Astrocyte of the spinal cord (primary cell): ENCODE data around the gene CCDC74A.
"Not testable (repeated sequence)": the region's sequence is repeated elsewhere in the genome, so short reads cannot be mapped to it uniquely, and the experiment has no call there.

Source experiments
- DNase-seq: peaks from one replicate; pipeline ENCODE4 v3.0.0; 2011; ENCODE audit warnings: low read depth, low spot score
- H3K4me3 ChIP-seq: 2 replicates; pipeline ENCODE4 v1.5.1; 2011; ENCODE audit warnings: low read depth, mild to moderate bottlenecking, low read length, moderate library complexity
- in situ Hi-C: cut with HindIII; loops from 2 replicates; pipeline ENCODE4 v1.10.0; 2017; ENCODE audit warnings: low sequenced_read_pairs
- TF ChIP-seq, protein P1 (sequence below): IDR thresholded peaks from 2 replicates; pipeline ENCODE4 v1.5.1; 2012; ENCODE audit warnings: low read depth, mild to moderate bottlenecking, low read length, inconsistent platforms

The CCDC74A gene

DNA sequence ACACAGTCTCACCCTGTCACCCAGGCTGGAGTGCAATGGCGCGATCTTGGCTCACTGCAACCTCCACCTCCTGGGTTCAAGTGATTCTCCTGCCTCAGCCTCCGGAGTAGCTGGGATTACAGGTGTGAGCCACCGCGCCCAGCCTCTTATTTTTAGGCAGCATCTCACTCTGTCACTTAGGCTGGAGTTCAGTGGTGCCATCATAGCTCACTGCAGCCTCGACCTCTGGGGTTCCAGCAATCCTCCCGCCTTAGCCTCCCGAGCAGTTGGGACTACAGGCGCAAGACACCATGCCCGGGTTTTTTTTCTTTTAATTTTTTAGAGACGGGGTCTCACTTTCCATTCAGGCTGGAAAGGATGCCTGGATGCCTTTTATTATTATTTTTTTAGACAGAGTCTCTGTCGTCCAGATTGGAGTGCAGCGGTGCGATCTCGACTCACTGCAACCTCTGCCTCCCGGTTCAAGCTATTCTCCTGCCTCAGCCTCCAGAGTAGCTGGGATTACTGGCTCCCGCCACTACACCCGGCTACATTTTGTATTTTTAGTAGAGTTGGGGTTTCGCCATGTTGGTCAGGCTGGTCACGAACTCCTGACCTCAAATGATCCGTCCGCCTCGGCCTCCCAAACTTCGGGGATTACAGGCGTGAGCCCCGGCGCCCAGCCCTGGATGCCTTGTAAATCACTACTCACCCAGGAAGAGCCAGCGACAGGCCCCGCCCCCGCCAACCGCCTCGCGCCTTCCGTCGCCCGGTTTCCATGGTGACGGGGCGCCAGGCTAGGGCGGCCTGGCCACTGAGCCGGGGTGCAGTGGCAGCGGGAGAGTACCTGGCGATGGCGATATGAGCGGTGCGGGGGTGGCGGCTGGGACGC lies at the start of gene CCDC74A:
CCDC74A (plus strand) TSS at position 758 of the 871 bp plus-strand sequence; CDS start at position 841, 83 bp downstream.
- in situ Hi-C loops = not testable (repeated sequence)
- DNase-seq = peak; percentile 41

DNA sequence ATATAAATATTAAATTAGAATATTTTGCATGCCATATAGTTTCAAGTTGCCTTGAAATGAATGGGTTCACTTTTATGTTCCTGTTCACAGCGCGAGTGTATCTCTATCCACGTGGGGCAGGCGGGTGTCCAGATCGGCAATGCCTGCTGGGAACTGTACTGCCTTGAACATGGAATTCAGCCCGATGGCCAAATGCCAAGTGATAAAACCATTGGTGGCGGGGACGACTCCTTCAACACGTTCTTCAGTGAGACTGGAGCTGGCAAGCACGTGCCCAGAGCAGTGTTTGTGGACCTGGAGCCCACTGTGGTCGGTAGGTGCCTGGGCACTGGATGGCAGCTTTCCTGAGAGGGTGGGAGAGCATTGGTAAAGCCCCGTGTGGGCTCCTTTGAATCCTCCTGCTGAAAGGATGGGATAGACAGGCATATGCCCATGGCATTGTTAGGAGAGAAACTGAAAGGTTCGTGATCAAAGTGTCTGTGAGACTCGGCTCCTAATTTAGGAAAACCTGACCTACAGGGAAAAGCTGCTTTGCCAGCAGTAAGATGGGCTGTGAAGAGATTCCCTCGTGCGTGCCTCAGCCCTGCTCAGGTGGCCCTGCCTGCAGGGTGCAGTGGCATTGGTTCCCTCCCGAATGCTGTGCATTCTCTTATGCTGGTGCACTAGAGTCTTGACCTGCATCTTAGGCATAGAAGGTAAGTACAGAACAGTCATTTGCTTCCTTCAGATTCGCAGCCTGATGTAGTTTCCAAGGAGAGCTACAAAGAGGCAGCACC lies 49.4 kb upstream of the CCDC74A start:
- in situ Hi-C loops, DNase-seq, H3K4me3 ChIP-seq: not testable (repeated sequence)

More for the DNA sequence above, at the start of gene CCDC74A:
- peak within 1 kb of the TSS; percentile 35 for H3K4me3 ChIP-seq

DNA sequence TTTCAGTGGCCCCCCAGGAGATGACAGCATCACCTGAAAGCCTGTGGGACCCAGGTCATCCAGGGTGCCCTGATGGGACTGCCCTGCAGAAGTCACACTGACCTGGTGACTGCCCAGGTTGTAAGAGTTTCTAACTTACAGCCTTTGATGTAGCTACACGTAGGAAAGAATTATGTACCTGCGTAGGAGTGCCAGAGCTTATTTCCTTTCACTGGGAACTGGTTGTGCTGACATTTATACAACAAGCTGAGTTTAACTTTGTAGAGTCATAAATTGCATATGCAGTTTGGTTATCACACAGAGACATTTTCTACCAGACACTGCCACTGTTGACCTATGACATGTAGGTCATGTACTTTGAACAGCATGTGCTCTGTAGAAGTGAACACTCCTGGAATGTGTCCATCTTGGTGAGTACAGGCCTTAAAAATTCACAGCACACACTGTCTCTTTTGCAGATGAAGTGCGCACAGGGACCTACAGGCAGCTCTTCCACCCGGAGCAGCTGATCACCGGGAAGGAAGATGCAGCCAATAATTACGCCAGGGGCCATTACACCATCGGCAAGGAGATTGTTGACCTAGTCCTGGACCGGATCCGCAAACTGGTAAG lies 48.7 kb upstream of the CCDC74A start:
- in situ Hi-C loops, DNase-seq, H3K4me3 ChIP-seq: not testable (repeated sequence)

DNA sequence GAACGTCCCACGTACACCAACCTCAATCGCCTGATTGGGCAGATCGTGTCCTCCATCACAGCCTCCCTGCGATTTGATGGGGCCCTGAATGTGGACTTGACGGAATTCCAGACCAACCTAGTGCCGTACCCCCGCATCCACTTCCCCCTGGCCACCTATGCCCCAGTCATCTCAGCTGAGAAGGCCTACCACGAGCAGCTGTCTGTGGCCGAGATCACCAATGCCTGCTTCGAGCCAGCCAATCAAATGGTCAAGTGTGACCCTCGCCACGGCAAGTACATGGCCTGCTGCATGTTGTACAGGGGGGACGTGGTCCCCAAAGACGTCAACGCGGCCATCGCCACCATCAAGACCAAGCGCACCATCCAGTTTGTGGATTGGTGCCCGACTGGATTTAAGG lies 47.3 kb upstream of the CCDC74A start:
- DNase-seq, H3K4me3 ChIP-seq, in situ Hi-C loops: not testable (repeated sequence)

DNA sequence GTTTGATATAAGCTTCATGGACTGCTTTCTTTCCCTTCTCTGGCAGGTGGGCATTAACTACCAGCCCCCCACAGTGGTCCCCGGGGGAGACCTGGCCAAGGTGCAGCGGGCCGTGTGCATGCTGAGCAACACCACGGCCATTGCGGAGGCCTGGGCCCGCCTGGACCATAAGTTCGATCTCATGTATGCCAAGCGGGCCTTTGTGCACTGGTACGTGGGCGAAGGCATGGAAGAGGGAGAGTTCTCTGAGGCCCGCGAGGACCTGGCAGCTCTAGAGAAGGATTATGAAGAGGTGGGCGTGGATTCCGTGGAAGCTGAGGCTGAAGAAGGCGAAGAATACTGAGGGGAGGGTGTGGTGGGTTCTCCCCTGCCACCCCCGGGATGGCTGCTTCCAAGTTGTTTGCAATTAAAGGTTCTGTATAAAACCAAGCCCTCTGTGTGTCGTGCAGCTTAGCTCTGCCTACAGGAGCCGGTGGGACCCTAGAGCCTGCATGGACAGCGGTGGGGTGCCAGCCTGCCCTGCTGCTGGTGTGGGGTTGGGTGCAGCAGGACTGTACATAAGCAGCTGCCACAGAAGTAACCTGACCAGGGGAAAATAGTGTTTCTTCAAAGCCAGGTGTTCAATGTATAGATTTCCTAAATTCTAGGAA lies 45.1 kb upstream of the CCDC74A start:
- H3K4me3 ChIP-seq, in situ Hi-C loops, DNase-seq: not testable (repeated sequence)

DNA sequence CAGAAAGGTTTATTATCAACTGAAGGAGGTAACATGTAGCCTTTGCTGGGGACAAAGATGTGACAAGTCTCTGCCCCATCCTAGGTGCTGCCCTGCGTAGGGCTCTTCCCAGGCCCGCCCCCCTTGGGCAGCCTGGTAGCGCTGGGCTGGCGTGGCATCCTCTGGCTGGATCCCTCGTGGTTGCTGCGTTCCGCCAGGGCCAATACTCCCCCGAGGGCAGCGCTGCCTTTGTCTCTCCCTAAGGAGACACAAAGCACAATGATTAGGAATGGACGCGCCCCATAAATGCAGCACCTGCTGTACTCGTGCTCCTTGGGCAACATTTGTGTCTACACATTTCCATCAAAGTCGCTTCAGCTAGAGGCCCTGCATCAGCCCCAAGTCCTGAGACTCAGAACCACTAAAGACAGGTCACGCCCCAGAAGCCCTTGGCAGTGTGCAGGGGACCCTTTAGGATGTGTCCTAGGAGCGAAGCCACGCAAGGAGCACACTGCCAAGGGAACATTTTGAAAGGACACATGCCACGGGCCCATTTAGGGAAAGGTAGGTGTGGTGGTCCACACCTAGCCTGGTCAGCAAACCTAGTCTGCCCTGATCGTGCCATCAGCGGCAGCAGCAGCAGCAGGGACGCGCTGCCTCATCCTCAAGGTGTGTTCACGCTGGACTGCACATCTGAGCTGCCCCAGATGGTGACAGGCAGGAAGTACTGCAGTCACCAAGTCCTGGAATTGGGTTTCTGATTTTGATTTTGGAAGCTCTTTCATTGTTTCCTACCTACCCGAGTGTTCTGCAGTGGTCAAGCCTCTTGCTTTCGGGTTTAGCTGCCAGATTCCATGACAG lies 43.5 kb upstream of the CCDC74A start:
- H3K4me3 ChIP-seq, in situ Hi-C loops, DNase-seq: not testable (repeated sequence)

DNA sequence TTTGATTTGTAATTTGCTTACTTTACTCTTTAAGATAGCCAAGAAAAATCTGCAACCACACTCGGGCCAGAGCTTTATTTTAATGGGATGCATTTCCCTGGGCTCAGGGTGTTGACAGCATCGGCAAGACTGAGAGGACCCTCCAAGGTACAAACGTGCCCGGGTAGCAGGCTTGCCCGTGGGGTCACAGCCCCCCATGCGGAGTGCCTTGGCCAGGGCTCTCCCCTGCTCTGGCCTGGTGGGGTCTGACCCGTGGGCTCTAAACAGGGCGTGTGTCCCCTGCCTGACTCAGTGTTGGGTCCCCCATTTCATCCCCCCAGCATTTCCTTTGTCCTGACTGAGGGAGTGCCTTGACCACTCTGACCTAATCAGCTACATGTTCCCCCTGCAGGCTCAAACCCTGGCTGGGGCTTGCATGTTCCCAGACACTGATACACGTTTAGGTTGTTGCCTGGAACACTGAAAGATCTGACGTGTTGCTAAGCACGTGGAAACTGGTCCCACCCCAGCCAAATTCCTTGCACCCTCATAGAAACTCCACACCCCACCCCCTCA lies 42.7 kb upstream of the CCDC74A start:
- H3K4me3 ChIP-seq, DNase-seq, in situ Hi-C loops: not testable (repeated sequence)

DNA sequence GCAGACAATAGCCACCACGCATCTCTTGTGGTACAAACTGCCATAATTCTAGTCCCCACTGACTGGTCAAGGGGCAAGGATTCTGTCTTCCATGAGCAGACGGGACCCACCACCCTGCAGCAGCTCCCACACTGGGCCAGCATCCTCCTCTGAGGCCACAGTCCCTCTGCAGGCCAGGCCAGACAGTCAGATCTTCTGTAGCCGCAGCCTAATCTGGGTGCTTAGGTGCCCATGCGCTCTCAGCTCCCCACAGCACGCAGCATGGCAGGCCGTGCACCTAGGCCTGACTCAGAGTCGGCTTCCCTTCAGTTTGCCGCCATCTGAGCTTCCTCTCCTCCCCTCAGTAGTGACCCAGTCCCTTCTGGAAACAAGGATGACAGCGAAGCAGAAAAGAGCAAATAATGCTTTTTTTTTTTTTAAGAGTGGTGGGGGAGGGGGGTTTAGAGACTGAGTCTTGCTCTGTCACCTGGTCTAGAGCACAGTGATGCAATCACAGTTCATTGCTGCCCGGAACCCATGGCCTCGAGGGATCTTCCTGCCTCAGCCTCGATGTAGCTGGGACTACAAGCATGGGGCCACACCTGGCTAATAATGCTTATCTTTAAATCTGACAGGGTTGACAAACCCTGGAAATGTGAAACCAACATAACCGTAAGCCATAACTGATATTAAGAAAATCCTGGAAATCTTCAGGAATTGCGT lies 41.3 kb upstream of the CCDC74A start:
- DNase-seq, in situ Hi-C loops, H3K4me3 ChIP-seq: not testable (repeated sequence)

DNA sequence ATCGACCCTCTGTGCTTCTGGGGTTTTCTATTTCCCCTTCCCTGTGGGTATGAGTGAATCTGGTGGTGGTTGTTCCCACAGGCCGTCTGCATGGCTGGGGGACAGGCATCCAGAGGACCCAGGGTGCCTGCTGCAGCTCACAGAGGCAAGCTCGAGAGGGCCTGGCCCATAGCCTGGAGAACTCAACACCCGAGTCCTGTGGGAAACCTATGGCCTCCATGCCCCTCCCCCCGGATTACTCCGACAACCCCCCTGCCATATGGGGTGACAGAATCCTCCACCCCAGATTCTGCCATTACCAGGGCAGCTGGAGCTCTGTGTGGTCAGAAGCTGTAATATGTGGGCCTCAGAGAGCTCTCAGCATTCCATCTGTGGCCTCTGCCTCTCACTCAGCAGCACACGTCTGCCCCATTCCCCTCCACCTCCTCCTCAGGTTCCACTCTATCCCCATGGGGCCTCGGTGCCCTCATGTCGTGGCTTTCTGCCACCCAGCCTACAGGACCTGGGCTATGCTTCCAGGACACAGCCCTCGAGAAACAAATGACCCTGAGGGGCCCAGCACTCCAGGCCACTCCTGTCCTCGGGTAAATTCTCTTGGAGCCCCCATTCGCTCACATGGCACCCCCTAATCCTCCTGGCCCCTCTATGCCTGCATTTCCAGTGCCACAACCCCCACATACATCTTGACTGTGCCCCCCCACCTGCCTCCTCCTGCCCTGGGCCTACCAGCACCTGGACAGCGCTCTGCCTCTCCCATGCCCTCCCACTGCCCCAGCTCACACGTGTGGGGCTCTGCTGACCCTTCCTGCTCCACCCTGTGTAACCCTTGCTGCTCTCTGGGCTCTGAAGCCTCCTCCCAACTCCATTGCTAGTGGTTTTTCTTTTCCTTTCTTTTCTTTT lies 39.1 kb upstream of the CCDC74A start:
- no peak for DNase-seq

DNA sequence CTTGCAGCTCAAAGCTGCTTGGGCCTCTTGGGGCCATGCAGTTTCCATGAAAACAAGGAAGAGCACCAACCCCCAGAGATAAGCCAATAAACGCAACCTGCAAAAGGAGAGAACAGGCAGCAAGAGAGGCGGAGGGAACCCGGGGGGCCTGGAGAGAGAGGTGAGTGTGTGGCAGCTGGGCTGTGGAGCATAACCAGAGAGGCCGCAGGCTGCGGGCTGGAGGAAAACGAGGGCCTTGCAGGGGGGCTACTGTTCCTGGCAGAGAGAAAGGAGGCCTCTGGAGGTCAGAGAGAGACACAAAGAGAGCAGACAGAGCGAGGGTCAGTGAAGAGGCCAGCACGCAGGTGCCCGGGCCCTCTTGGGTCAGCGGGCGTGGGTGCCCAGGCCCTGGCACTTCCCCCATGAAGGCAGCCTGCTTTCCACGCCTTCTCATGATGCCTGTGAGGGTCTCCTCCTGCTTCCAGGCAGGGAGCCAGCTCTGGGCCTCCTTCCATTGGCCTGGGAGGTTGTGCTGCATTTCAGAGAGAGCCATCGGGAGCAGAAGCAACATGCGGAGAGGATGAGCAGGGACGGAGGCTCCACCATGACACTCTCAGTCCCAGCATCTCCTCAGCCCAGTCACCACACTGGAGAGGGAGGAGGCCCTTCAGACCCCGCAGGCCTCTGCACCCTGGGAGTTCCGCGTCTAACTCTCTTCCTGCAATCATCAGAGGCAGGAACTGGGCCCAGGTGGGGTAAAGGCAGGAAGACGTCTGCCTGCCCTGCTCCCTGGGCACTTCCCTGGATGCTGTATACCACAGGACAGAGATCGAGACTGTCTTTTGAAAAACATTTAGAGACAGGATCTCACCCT lies 36.8 kb upstream of the CCDC74A start:
- in situ Hi-C loops = not testable (repeated sequence)
- peak; percentile 38 for DNase-seq
- peak overlapping the region; percentile 48 for H3K4me3 ChIP-seq

More for the DNA sequence above, 39.1 kb upstream of the CCDC74A start:
- TF ChIP-seq, protein P1, sequence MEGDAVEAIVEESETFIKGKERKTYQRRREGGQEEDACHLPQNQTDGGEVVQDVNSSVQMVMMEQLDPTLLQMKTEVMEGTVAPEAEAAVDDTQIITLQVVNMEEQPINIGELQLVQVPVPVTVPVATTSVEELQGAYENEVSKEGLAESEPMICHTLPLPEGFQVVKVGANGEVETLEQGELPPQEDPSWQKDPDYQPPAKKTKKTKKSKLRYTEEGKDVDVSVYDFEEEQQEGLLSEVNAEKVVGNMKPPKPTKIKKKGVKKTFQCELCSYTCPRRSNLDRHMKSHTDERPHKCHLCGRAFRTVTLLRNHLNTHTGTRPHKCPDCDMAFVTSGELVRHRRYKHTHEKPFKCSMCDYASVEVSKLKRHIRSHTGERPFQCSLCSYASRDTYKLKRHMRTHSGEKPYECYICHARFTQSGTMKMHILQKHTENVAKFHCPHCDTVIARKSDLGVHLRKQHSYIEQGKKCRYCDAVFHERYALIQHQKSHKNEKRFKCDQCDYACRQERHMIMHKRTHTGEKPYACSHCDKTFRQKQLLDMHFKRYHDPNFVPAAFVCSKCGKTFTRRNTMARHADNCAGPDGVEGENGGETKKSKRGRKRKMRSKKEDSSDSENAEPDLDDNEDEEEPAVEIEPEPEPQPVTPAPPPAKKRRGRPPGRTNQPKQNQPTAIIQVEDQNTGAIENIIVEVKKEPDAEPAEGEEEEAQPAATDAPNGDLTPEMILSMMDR = no peak
- no peak overlapping the region for H3K4me3 ChIP-seq
- in situ Hi-C loops = no loop called here

DNA sequence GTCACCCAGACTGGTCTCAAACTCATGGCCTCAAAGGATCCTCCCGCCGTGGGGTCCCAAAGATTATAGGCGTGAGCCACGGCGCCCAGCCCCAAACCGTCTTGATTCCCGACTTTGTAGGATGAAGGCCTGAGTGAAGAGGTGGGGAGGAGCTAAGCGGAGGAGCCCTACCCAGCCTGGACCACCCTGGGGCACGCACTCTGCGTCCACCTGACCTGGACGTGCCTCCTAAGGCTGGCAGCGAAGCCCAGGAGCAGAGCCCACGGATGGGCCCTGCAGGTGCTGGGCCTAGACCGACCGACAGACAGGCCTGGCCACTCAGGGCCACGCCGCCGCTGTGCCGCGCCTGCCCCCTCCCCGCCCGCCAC lies 36.2 kb upstream of the CCDC74A start:
- in situ Hi-C loops, DNase-seq: not testable (repeated sequence)
- peak overlapping the region; percentile 48 for H3K4me3 ChIP-seq

DNA sequence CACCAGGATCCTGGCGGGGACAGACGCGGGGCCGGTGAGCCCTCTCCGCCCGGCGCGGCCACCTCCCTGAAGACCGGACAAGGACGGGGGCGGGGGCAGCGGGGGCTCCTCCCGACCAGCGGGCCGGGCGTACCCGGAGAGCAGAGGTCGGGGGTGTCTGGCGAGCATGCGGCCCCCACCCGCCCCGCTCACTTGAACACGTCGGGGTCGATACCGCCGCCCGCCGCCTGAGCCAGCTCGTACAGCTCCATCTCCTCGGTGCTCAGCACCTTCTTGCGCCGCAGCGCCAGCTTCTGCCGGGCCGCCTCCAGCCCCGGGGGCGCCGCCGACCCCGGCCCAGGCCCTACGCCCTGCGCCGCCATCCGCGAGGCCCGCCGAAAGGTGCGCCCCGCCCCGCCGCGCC lies 35.7 kb upstream of the CCDC74A start, which contains the start of gene MZT2A:
MZT2A (minus strand) TSS at position 383 of the 403 bp plus-strand sequence; CDS start at position 362, 21 bp downstream.
- in situ Hi-C loops, DNase-seq: not testable (repeated sequence)
- H3K4me3 ChIP-seq = peak within 1 kb of the TSS; percentile 90
